HG03571 (cell line): ENCODE results near the gene SLC5A10.
"Not testable (repeated sequence)": the region's sequence is repeated elsewhere in the genome, so short reads cannot be mapped to it uniquely, and the experiment has no call there.

ENCODE experiments used
- ATAC-seq: cut with Tn5 transposase; IDR thresholded peaks from one replicate; pipeline ENCODE4 v1.9.1; 2021; ENCODE audit not compliant: unreplicated experiment

The SLC5A10 gene

DNA sequence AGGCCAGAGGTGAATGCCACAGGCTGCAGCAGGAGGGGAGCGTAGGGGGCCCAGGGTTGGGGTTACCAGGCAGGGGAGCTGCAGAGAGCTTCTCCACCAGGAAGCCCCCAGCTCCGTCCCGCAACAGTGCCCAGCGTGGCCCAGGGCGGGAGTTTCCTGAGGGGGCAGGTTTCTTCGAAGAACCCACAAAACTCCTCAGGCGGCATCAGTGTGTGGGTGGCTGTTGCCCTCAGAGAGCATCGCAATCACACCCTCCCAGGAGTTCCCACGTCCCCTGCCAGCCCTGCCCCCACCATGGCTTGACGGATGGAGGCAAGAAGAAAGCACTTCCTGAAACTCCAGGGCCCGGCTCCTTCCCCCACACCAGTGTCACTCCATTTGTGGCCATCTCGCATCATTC, 86.8 kb downstream of the SLC5A10 start:
- ATAC-seq = not testable (repeated sequence)

GRCh38 chr17:19040350-19040749, 88.4 kb downstream of the SLC5A10 start:
- ATAC-seq = not testable (repeated sequence)

DNA sequence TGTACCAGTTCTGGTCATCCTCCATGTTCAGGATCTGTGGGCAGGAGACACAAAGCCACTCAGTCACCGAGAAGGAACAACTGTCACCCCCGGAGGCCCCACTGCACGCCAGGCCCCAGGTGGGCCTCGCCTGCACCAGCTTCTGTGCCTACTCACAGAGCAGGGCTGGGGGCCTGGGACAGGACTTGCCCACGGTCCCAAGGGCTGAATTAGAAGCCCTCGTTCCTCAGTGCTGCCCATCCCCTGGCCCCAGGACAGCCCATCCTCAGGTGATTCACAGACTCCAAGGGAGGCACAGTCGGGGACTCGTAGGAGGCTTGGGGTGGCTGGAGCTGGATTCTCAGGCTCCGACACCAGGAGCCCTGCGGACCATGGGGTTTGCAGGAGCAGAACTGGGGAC, 89.9 kb downstream of the SLC5A10 start:
- ATAC-seq = not testable (repeated sequence)

GRCh38 chr17:19042369-19042768, 90.4 kb downstream of the SLC5A10 start:
- ATAC-seq = not testable (repeated sequence)

- not testable (repeated sequence) for ATAC-seq
Measured at GRCh38 chr17:19043032-19043431, 91.1 kb downstream of the SLC5A10 start.

DNA sequence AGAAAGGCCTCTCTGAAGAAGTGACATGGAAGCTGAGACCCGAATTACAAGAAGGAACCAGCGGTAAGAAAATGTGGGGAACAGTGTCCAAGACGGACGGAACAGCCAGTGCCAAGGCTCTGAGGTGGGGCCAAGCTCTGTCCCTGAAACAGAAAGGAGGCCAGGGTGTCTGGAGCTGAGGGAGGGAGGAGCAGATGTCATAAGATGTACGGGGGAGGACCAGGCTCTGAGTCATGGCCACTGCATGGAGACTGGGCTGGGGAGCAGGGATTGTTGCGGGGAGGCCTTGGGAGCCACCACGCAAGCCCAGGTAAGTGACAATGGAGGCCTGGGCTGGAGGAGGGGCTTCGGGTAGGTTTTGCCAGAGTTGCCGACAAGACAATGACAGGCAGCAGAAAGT, 92.7 kb downstream of the SLC5A10 start:
- not testable (repeated sequence) for ATAC-seq

GRCh38 chr17:19046782-19047375, 94.9 kb downstream of the SLC5A10 start, which contains the start of gene GRAP:
GRAP (minus strand) TSS chr17:19046957; CDS start chr17:19046926, 31 bp downstream.
- ATAC-seq = not testable (repeated sequence)

GRCh38 chr17:19047510-19047909, 95.5 kb downstream of the SLC5A10 start:
- ATAC-seq = not testable (repeated sequence)

DNA sequence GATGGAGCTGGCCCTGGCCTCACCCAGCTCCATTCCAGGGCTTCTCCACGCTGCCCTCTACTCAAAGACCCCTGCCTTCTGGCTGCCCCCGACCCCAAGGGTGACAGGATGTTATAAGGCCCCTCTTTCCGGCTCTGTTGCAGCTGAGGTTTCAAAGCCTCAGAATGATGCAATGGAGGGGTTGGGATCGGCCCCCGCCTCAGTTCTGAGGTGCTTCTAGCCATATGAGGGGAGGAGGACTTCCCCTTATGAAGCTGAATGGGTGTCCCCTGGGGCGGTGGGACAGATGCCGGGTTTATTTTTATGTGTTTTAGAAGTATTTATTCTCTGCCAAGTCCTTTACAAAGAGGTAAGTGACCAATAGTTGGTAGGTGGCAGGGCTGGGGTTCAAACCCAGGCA, 96.9 kb downstream of the SLC5A10 start:
- not testable (repeated sequence) for ATAC-seq

DNA sequence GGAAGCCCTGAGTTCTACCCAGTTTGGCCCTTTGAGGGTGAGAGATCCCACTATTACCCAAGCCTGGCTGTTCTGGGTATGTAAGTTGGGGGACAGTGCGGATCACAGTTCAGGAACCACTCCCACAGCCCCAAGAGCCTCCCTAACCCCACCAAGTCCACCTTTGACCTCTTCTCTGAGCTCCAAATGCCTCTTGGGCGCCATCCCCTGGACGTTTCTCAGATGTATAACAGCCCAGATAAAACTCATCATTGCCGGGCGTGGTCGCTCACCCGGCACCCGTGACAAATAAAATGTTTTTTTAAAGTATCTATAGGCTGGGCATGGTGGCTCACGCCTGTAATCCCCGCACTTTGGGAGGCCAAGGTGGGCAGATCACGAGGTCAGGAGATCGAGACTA, 103.5 kb downstream of the SLC5A10 start:
- ATAC-seq = peak; percentile 61

DNA sequence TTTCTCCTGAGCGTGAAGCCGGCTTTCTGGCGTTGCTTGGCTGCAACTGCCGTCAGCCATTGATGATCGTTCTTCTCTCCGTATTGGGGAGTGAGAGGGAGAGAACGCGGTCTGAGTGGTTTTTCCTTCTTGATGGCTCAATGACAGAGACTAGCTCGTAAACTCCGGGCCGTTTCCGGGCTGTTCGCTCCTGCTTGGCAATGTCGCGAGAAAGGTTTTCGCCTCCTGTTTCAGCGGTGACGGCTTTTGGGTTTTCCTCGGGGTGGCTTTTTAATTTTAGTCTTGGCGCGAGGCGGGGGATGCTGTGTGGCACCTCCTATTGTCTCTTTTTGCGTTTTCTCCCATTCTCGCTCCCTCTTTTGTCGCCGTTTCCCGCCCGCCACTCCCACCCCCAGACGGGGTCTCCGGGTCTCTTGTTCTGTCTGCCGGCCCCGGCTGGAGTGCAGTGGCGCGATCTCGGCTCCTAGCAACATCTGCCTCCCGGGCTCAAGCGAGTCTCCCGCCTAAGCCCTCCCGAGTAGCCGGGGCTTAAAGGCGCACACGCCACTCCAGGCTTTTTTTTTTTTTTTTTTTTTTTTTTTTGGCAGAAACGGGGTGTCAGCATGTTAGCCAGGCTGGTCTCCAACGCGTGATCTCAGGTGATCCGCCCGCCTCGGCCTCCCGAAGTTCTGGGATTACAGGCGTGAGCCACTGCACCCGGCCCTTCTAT, 110.2 kb downstream of the SLC5A10 start:
- not testable (repeated sequence) for ATAC-seq

GRCh38 chr17:19062718-19063325, 110.9 kb downstream of the SLC5A10 start:
- not testable (repeated sequence) for ATAC-seq

DNA sequence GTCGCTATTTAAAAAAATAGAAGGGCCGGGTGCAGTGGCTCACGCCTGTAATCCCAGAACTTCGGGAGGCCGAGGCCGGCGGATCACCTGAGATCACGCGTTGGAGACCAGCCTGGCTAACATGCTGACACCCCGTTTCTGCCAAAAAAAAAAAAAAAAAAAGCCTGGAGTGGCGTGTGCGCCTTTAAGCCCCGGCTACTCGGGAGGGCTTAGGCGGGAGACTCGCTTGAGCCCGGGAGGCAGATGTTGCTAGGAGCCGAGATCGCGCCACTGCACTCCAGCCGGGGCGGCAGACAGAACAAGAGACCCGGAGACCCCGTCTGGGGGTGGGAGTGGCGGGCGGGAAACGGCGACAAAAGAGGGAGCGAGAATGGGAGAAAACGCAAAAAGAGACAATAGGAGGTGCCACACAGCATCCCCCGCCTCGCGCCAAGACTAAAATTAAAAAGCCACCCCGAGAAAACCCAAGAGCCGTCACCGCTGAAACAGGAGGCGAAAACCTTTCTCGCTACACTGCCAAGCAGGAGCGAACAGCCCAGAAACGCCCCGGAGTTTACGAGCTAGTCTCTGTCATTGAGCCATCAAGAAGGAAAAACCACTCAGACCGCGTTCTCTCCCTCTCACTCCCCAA, 111.5 kb downstream of the SLC5A10 start:
- not testable (repeated sequence) for ATAC-seq

- not testable (repeated sequence) for ATAC-seq
Measured at GRCh38 chr17:19064378-19064777, 112.4 kb downstream of the SLC5A10 start.

DNA sequence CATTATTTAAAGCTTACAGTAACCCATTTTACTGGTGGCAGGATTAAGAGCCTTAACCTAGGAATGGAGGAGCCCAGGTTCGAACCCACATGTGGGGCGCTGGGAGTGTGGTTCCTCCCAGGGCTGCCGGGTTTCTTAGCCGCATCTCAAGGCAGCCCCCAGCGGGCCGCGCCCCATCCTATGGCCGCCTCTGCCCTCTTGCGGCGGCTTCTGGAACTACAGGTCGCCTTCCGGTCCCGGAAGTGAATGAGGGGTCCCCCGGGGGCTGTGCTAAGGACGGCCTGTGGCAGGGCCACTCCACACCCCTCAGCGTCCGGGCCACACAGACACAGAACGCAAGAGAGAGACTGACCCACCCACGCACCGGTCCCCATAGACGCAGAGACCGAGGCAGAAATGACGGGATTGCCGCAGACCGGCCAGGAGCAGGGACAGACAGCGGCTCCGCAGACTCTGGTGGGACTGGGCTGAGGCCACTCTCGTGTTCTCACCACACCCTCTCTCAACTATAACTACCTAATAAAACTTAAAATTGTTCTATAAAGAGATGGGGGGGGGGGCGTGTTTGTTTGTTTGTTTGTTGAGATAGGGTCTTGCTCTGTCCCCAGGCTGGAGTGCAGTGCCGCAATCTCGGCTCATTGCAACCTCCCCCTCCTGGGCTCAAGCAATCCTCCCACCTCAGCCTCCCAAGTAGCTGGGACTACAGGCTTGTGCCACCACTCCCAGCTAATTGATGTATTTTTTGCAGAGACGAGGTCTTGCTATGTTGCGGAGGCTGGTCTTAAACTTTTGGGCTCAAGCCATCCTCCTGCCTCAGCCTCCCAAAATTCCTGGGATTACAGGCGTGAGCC, 118.6 kb downstream of the SLC5A10 start:
- ATAC-seq = peak; percentile 62
